K562 (cell line): ENCODE measurements around the gene TGFBR3L.

Experiments
- CEBPB ChIP-seq: fragments of 450-650 bp; IDR thresholded peaks from 2 replicates; pipeline ENCODE4 v1.6.1; 2016; ENCODE audit warnings: missing genetic modification characterization, missing compliant biosample characterization
- CREB1 ChIP-seq, 2 experiments: sonication (generic) in 1 of 2; formaldehyde crosslinking in 1 of 2; IDR thresholded peaks; 2 replicates each; pipeline versions ENCODE4 v1.6.1 to v1.8.0; 2012 to 2022; ENCODE audit warnings: inconsistent platforms in 1 of 2, mild to moderate bottlenecking in 1 of 2, missing genetic modification reagents in 1 of 2, moderate library complexity in 1 of 2
- FOS ChIP-seq: IDR thresholded peaks from 3 replicates; pipeline ENCODE4 v1.6.1; 2011; ENCODE audit not compliant: insufficient read length; ENCODE audit errors: extremely low read depth
- MEF2A ChIP-seq: IDR thresholded peaks from 2 replicates; pipeline ENCODE4 v1.6.1; 2011; ENCODE audit warnings: low read depth, mild to moderate bottlenecking, low read length, moderate library complexity; ENCODE audit not compliant: control insufficient read depth
- RAD21 ChIP-seq, 2 experiments: fragments of 250-450 bp in 1 of 2; fragments of 450-650 bp in 1 of 2; sonication (Bioruptor Pico) in 1 of 2; formaldehyde crosslinking in 1 of 2; IDR thresholded peaks in 1 of 2; conservative IDR thresholded peaks in 1 of 2; 2 replicates each; pipeline versions ENCODE4 v1.4.0 to v1.8.0; 2020 to 2022; ENCODE audit warnings: mild to moderate bottlenecking in 2 of 2, moderate library complexity in 1 of 2
- RBM22 ChIP-seq: fragments of 200-400 bp; formaldehyde crosslinking; IDR thresholded peaks from 2 replicates; pipeline ENCODE4 v1.6.1; 2018; ENCODE audit warnings: low read length, low read depth; ENCODE audit not compliant: poor library complexity, severe bottlenecking
- TF ChIP-seq, protein P1 (sequence below): sonication (generic); formaldehyde crosslinking; IDR thresholded peaks from 2 replicates; pipeline ENCODE4 v1.8.0; 2023; ENCODE audit warnings: mild to moderate bottlenecking, missing genetic modification reagents

DNA sequence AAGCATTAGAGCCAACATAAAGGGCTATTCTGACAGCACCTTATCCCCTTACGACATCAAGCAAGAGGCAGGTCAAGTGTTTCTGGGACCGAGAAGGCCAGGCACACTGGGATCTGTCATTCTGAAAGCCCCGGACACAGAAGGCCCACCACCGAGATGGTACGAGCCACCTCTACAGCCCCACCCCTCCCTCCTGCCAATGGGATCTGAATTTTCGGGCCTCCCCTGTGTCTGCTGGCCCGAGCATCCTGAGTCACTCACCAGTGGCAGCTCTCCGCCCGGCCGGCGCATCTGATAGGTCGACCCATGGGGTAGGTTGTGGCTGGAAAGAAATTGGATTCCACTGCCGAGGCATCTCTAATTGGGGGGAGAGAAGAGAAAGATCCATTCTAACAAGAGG lies 26.2 kb downstream of the TGFBR3L start:
- no peak for TF ChIP-seq CEBPB (tag)
- no peak for TF ChIP-seq RAD21 (CRISPR knock-in tag; conservative IDR thresholded peaks at IDR 0.05 in 1 of 2, IDR thresholded peaks at IDR 0.05 in 1 of 2)
- no peak for TF ChIP-seq FOS
- TF ChIP-seq, protein P1, sequence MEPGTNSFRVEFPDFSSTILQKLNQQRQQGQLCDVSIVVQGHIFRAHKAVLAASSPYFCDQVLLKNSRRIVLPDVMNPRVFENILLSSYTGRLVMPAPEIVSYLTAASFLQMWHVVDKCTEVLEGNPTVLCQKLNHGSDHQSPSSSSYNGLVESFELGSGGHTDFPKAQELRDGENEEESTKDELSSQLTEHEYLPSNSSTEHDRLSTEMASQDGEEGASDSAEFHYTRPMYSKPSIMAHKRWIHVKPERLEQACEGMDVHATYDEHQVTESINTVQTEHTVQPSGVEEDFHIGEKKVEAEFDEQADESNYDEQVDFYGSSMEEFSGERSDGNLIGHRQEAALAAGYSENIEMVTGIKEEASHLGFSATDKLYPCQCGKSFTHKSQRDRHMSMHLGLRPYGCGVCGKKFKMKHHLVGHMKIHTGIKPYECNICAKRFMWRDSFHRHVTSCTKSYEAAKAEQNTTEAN (CRISPR knock-in tag): no peak
- no peak for TF ChIP-seq MEF2A
- no peak for TF ChIP-seq CREB1 (IDR thresholded peaks at IDR 0.05)
- TF ChIP-seq CREB1 (CRISPR knock-in tag; IDR thresholded peaks at IDR 0.05): no peak
- TF ChIP-seq RBM22: no peak
